ENCODE measurements around the gene METTL25. TPM values are rescaled to one million over a fixed set of nuclear protein-coding genes. Genes with fewer than 3 reads are reported as not detected.

Gene METTL25
- total and polyA plus RNA-seq, 4 donors = 4.4 to 22.2 (median 9.2) TPM

DNA sequence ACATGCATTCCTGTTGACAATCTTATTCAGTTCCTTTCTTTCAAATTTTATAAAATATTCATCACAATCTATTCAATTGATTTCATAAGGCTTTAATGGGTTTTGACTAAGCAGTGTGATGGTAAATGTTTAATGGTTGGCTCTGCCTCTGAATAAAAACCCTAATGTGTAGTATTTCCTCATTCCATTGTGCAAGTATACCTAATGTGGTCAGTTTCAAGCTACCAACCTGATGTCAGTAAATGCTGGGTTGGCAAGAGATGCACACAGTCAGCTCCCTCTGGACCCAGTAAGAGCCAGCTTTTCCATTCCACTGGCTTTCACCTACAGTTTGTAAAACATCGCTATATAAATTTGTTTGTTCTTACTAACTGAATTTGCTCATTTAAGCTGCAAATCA, 53.9 kb downstream of the METTL25 start:
- DNase-seq = no peak
- Histone ChIP-seq H3K36me3 (ENCODE audit: control insufficient read depth in 1 of 2, insufficient read depth in 2 of 2, low read length in 1 of 2) (peaks cover 0 to 5% of the 10 kb centered on the region in 2 donors), H3K4me3 (ENCODE audit: low read length in 2 of 2) (no peak overlapping the region), H3K27ac (ENCODE audit: low read depth in 1 of 2, low read length in 2 of 2) (no peak overlapping the region), H3K27me3 (ENCODE audit: control insufficient read depth in 1 of 2, insufficient read depth in 2 of 2, low read length in 1 of 2) (no peaks in the 10 kb centered on the region), H3K9me3 (ENCODE audit: control insufficient read depth, low read length) (no peaks in the 10 kb centered on the region), H3K4me1 (ENCODE audit: control insufficient read depth in 1 of 2, insufficient read depth in 2 of 2, low read length in 2 of 2) (no peaks in the 10 kb centered on the region)
- WGBS, 2 donors = 98 to 100% methylated on average over 1 of the region's 1 CpG
- ATAC-seq (ENCODE audit: low FRiP score) = no peak
- intact Hi-C loops (cut with DNase I) = no loop called here

DNA sequence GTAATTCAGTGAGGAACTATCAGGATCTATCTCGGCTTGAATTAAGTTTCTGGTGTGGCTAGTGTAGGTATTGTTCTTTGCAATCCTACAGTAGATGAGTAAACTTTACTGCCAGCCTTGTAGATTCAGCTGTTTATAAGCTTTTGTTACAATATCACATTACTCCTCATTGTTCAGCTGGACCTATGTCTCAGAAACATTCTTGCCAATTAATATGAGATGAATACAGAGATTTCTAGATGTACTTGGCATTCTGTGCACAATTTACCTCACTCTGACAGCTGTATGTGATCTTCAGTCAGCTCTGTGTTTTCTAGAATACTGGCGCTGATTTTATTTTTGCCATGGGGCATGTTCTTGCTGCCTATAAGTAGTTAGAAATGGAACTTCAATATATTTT, 55.7 kb downstream of the METTL25 start:
- Histone ChIP-seq H3K36me3 (ENCODE audit: control insufficient read depth in 1 of 2, insufficient read depth in 2 of 2, low read length in 1 of 2) (peaks cover 0 to 5% of the 10 kb centered on the region in 2 donors), H3K27ac (ENCODE audit: low read depth in 1 of 2, low read length in 2 of 2) (no peak overlapping the region), H3K4me1 (ENCODE audit: control insufficient read depth in 1 of 2, insufficient read depth in 2 of 2, low read length in 2 of 2) (no peaks in the 10 kb centered on the region), H3K9me3 (ENCODE audit: control insufficient read depth, low read length) (no peaks in the 10 kb centered on the region), H3K27me3 (ENCODE audit: control insufficient read depth in 1 of 2, insufficient read depth in 2 of 2, low read length in 1 of 2) (no peaks in the 10 kb centered on the region), H3K4me3 (ENCODE audit: low read length in 2 of 2) (no peak overlapping the region)
- DNase-seq (no peak), ATAC-seq (ENCODE audit: low FRiP score) (no peak)
- intact Hi-C loops (cut with DNase I) = no loop called here
- WGBS, 2 donors = 97% methylated on average over 2 of the region's 2 CpGs

DNA sequence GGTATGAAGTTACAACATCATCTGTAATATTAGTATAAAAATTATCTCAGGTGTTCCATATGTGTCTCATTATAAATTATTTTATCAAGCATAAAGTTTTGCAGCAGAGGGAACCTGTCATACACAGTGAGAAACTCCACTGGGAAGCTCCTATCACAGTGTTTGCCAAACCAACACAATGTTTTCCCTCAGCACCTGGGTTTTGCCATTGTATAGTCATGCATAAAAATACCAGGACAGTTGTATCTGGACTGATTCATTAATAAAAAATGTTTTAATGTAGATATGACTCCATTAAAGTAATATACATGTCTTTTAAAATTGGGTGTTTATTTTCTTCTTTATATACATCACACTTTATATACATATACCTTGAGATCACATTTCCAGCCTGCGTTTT, 56.6 kb downstream of the METTL25 start:
- DNase-seq (no peak), ATAC-seq (ENCODE audit: low FRiP score) (no peak)
- 95 to 96% methylated on average over 1 of the region's 1 CpG for WGBS, 2 donors
- Histone ChIP-seq H3K27ac (ENCODE audit: low read depth in 1 of 2, low read length in 2 of 2) (no peak overlapping the region), H3K9me3 (ENCODE audit: control insufficient read depth, low read length) (no peaks in the 10 kb centered on the region), H3K27me3 (ENCODE audit: control insufficient read depth in 1 of 2, insufficient read depth in 2 of 2, low read length in 1 of 2) (no peaks in the 10 kb centered on the region), H3K4me3 (ENCODE audit: low read length in 2 of 2) (no peak overlapping the region), H3K4me1 (ENCODE audit: control insufficient read depth in 1 of 2, insufficient read depth in 2 of 2, low read length in 2 of 2) (no peaks in the 10 kb centered on the region), H3K36me3 (ENCODE audit: control insufficient read depth in 1 of 2, insufficient read depth in 2 of 2, low read length in 1 of 2) (peaks cover 0 to 5% of the 10 kb centered on the region in 2 donors)
- intact Hi-C loops (cut with DNase I) = no loop called here

DNA sequence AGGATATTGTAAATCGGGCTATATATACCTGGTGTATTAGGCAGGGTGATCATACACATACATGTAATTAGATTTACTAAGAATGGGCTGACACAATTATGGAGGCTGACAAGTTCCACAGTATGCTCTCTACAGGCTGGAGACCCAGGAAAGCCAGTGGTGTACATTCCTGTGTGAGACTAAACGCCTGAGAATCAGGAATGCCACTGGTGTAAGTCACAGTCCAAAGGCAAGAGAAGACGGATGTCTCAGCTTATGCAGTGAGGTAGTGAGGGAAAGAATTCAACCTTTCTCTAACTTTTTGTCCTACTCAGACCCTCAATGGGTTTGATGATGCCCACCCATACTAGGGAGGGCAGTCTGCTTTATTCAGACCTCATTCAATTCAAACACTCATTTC, 57.1 kb downstream of the METTL25 start:
- DNase-seq = no peak
- Histone ChIP-seq H3K36me3 (ENCODE audit: control insufficient read depth in 1 of 2, insufficient read depth in 2 of 2, low read length in 1 of 2) (peaks cover 0 to 5% of the 10 kb centered on the region in 2 donors), H3K9me3 (ENCODE audit: control insufficient read depth, low read length) (no peaks in the 10 kb centered on the region), H3K4me3 (ENCODE audit: low read length in 2 of 2) (no peak overlapping the region), H3K4me1 (ENCODE audit: control insufficient read depth in 1 of 2, insufficient read depth in 2 of 2, low read length in 2 of 2) (no peaks in the 10 kb centered on the region), H3K27me3 (ENCODE audit: control insufficient read depth in 1 of 2, insufficient read depth in 2 of 2, low read length in 1 of 2) (no peaks in the 10 kb centered on the region), H3K27ac (ENCODE audit: low read depth in 1 of 2, low read length in 2 of 2) (no peak overlapping the region)
- intact Hi-C loops (cut with DNase I) = no loop called here
- ATAC-seq (ENCODE audit: low FRiP score) = no peak
- WGBS, 2 donors = 79 to 80% methylated on average over 3 of the region's 3 CpGs

DNA sequence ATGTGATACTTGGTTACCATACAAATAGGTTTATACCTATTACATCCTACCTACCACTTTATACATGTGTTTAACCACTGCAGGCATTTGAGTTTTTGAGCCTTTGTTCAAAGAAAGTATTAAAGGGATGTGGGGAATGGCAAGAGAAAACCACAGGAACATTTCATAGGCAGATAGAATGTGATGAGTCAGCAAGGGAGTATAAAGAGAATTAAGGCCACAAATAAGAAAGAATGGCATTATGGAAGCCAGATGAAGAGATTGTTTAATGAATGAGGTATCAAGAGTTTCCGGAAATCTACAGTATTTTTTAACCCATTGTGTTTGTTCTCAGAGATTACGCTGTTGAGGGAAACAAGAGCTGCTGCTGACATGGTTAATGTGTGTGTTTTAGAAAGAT, 66.9 kb downstream of the METTL25 start:
- WGBS, 2 donors = 74 to 75% methylated on average over 2 of the region's 2 CpGs
- no peak overlapping the region for H3K4me3 ChIP-seq (ENCODE audit: low read length in 2 of 2)
- H3K4me1 ChIP-seq (ENCODE audit: control insufficient read depth in 1 of 2, insufficient read depth in 2 of 2, low read length in 2 of 2) = no peaks in the 10 kb centered on the region
- no peak overlapping the region for H3K27ac ChIP-seq (ENCODE audit: low read depth in 1 of 2, low read length in 2 of 2)
- H3K9me3 ChIP-seq (ENCODE audit: control insufficient read depth, low read length) = no peaks in the 10 kb centered on the region
- DNase-seq = no peak
- H3K36me3 ChIP-seq (ENCODE audit: control insufficient read depth in 1 of 2, insufficient read depth in 2 of 2, low read length in 1 of 2) = no peaks in the 10 kb centered on the region
- H3K27me3 ChIP-seq (ENCODE audit: control insufficient read depth in 1 of 2, insufficient read depth in 2 of 2, low read length in 1 of 2) = no peaks in the 10 kb centered on the region
- intact Hi-C loops (cut with DNase I) = no loop called here
- ATAC-seq (ENCODE audit: low FRiP score) = no peak

DNA sequence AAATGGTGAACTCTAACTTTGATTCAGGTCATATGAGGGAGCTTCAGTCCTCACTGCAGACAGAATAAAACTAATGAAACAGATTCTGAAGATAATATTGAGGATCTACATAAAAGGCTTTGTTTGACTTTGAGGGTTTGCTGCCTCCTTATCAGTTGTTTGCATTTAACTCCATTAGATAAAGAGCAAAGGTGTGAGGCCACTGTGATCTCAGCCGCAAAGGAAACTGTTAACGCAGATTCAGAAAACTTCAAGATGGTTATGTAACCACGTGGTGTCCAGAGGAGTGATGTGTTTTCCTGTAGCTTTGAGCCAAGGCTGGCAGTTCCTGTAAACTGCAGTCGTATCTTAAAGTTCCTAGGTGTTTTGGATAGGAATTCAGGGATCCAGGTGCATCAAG, 67.8 kb downstream of the METTL25 start:
- no peak for ATAC-seq (ENCODE audit: low FRiP score)
- no peak for DNase-seq
- Histone ChIP-seq H3K27me3 (ENCODE audit: control insufficient read depth in 1 of 2, insufficient read depth in 2 of 2, low read length in 1 of 2) (no peaks in the 10 kb centered on the region), H3K4me1 (ENCODE audit: control insufficient read depth in 1 of 2, insufficient read depth in 2 of 2, low read length in 2 of 2) (no peaks in the 10 kb centered on the region), H3K27ac (ENCODE audit: low read depth in 1 of 2, low read length in 2 of 2) (no peak overlapping the region), H3K9me3 (ENCODE audit: control insufficient read depth, low read length) (no peaks in the 10 kb centered on the region), H3K4me3 (ENCODE audit: low read length in 2 of 2) (no peak overlapping the region), H3K36me3 (ENCODE audit: control insufficient read depth in 1 of 2, insufficient read depth in 2 of 2, low read length in 1 of 2) (no peaks in the 10 kb centered on the region)
- intact Hi-C loops (cut with DNase I) = no loop called here
- 67 to 73% methylated on average over 4 of the region's 4 CpGs for WGBS, 2 donors

DNA sequence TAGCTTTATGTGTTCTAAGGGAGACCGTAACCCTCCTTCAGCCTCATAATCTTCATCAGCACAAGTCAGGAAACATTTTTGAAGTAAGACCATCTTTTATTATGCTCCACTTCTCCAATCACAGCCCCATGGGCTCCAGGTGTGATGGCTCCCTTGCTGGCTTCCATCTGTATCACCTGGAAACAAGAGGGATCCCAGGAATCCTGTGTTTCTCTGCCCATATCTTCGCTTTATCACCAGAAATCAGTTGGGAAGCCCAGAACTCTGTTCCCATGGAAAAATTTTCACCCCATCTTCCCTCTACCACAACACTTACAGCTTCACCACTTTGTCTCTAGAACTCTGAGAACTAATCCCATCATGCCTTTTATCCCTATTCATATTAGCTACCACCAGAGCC, 68.3 kb downstream of the METTL25 start:
- WGBS, 2 donors = 96 to 100% methylated on average over 2 of the region's 2 CpGs
- Histone ChIP-seq H3K4me3 (ENCODE audit: low read length in 2 of 2) (no peak overlapping the region), H3K27me3 (ENCODE audit: control insufficient read depth in 1 of 2, insufficient read depth in 2 of 2, low read length in 1 of 2) (no peaks in the 10 kb centered on the region), H3K4me1 (ENCODE audit: control insufficient read depth in 1 of 2, insufficient read depth in 2 of 2, low read length in 2 of 2) (no peaks in the 10 kb centered on the region), H3K36me3 (ENCODE audit: control insufficient read depth in 1 of 2, insufficient read depth in 2 of 2, low read length in 1 of 2) (no peaks in the 10 kb centered on the region), H3K9me3 (ENCODE audit: control insufficient read depth, low read length) (no peaks in the 10 kb centered on the region), H3K27ac (ENCODE audit: low read depth in 1 of 2, low read length in 2 of 2) (no peak overlapping the region)
- intact Hi-C loops (cut with DNase I) = no loop called here
- no peak for ATAC-seq (ENCODE audit: low FRiP score)
- no peak for DNase-seq

DNA sequence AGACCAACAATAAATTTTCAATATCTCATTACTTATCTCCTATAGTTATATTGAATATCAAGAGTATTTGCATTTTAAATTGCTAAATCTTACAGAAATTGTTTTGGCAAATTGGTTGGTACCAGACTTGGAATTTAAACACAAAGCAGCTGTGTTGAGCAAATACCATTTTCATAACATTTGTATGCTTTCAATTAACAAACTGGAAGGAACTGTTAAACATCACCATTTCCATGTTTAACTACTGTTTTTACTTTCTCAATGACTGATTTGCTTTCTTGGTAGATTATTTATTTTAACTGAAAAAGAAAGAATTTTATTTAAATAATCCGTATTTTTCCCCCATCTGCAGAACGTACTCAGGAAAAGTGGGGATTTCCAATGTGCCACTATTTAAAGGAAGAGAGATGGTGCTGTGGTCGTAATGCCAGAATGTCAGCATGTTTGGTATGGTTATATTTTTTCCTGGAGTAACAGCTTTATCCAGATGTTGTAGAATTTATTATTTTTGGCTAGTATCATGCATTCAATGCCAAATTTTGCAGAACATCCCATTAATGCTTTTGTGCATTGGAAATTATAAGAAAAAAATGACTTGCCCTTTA, 72.3 kb downstream of the METTL25 start:
- Histone ChIP-seq H3K4me1 (ENCODE audit: control insufficient read depth in 1 of 2, insufficient read depth in 2 of 2, low read length in 2 of 2) (no peaks in the 10 kb centered on the region), H3K36me3 (ENCODE audit: control insufficient read depth in 1 of 2, insufficient read depth in 2 of 2, low read length in 1 of 2) (no peaks in the 10 kb centered on the region), H3K27me3 (ENCODE audit: control insufficient read depth in 1 of 2, insufficient read depth in 2 of 2, low read length in 1 of 2) (no peaks in the 10 kb centered on the region), H3K27ac (ENCODE audit: low read depth in 1 of 2, low read length in 2 of 2) (no peak overlapping the region), H3K9me3 (ENCODE audit: control insufficient read depth, low read length) (no peaks in the 10 kb centered on the region), H3K4me3 (ENCODE audit: low read length in 2 of 2) (no peak overlapping the region)
- ATAC-seq (ENCODE audit: low FRiP score) (no peak), DNase-seq (no peak)
- intact Hi-C loops (cut with DNase I) = no loop called here
- 52 to 57% methylated on average over 3 of the region's 3 CpGs for WGBS, 2 donors

DNA sequence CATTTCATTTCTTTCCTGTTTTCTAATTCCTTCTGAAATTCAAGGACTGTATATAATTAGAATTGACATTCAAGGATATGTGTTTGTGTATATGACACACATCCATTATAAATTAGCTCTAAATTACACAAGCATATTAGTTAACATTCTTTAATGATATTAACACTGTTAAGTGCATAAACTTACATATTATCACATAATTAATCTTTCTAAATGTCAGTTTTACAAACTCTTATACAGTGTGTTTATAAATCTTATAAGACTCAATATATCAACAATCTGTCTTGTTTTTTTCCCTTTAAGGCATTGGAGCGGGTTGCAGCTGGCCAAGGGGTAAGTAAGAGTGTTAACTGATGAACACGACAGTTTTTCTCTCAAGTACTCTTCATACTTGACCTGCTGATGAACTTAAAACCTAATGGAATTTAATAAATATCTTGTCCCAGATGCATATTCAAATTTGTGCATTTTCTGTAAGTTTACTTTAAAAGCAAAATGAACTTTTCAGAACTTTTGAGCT, 76.1 kb downstream of the METTL25 start:
- ATAC-seq (ENCODE audit: low FRiP score) (no peak), DNase-seq (no peak)
- intact Hi-C loops (cut with DNase I) = no loop called here
- Histone ChIP-seq H3K27ac (ENCODE audit: low read depth in 1 of 2, low read length in 2 of 2) (no peak overlapping the region), H3K4me3 (ENCODE audit: low read length in 2 of 2) (no peak overlapping the region), H3K9me3 (ENCODE audit: control insufficient read depth, low read length) (no peaks in the 10 kb centered on the region), H3K36me3 (ENCODE audit: control insufficient read depth in 1 of 2, insufficient read depth in 2 of 2, low read length in 1 of 2) (no peaks in the 10 kb centered on the region), H3K27me3 (ENCODE audit: control insufficient read depth in 1 of 2, insufficient read depth in 2 of 2, low read length in 1 of 2) (no peaks in the 10 kb centered on the region), H3K4me1 (ENCODE audit: control insufficient read depth in 1 of 2, insufficient read depth in 2 of 2, low read length in 2 of 2) (peaks cover 0 to 3% of the 10 kb centered on the region in 2 donors)
- 79 to 82% methylated on average over 2 of the region's 2 CpGs for WGBS, 2 donors

Measured in aorta (tissue), 5 donors.